DOHH2 (cell line): ENCODE data around the gene GAB3.
A peak's percentile ranks its signal among the peaks of the same experiment; 100 is the strongest.

ENCODE experiments used
- H3F3A ChIP-seq: fragments of 200-600 bp; sonication (generic), shearing (Covaris generic); 2 replicates; pipeline ENCODE4 v1.6.0; 2016; ENCODE audit warnings: antibody characterized with exemption, mild to moderate bottlenecking; ENCODE audit not compliant: control insufficient read depth, insufficient read depth
- H3K27ac ChIP-seq: fragments of 200-600 bp; sonication (generic); 2 replicates; pipeline ENCODE4 v1.5.1; 2014; ENCODE audit warnings: low read depth, mild to moderate bottlenecking, low read length, moderate library complexity
- H3K27me3 ChIP-seq: fragments of 200-600 bp; sonication (generic); 2 replicates; pipeline ENCODE4 v1.6.1; 2014; ENCODE audit warnings: mild to moderate bottlenecking, low read length, mixed read lengths; ENCODE audit not compliant: control insufficient read depth
- H3K36me3 ChIP-seq: fragments of 200-600 bp; sonication (generic); 2 replicates; pipeline ENCODE4 v1.6.1; 2014; ENCODE audit warnings: mild to moderate bottlenecking, low read length, moderate library complexity, mixed read lengths; ENCODE audit not compliant: control insufficient read depth
- H3K4me1 ChIP-seq: fragments of 200-600 bp; sonication (generic); 2 replicates; pipeline ENCODE4 v1.6.1; 2014; ENCODE audit warnings: mild to moderate bottlenecking, low read length, mixed read lengths; ENCODE audit not compliant: control insufficient read depth
- H3K4me2 ChIP-seq: fragments of 200-600 bp; sonication (generic); 2 replicates; pipeline ENCODE4 v1.6.0; 2014; ENCODE audit warnings: mild to moderate bottlenecking, low read length, moderate library complexity
- H3K4me3 ChIP-seq: fragments of 200-600 bp; sonication (generic); 2 replicates; pipeline ENCODE4 v1.5.1; 2014; ENCODE audit warnings: mild to moderate bottlenecking, low read length, mixed read lengths
- H3K79me2 ChIP-seq: fragments of 200-600 bp; sonication (generic); 2 replicates; pipeline ENCODE4 v1.6.1; 2014; ENCODE audit warnings: mild to moderate bottlenecking, low read length, mixed read lengths; ENCODE audit not compliant: control insufficient read depth
- H3K9me2 ChIP-seq: fragments of 200-600 bp; sonication (generic); replicated peaks from 2 replicates; pipeline ENCODE4 v1.6.1; 2014; ENCODE audit warnings: mild to moderate bottlenecking, low read length, mixed read lengths; ENCODE audit not compliant: control insufficient read depth
- H3K9me3 ChIP-seq: fragments of 200-600 bp; sonication (generic); 2 replicates; pipeline ENCODE4 v1.6.1; 2014; ENCODE audit warnings: antibody characterized with exemption, low read length, mixed read lengths; ENCODE audit not compliant: control insufficient read depth, insufficient read depth
- H4K20me1 ChIP-seq: fragments of 200-600 bp; sonication (generic); 2 replicates; pipeline ENCODE4 v1.6.0; 2014; ENCODE audit warnings: low read depth, mild to moderate bottlenecking, antibody characterized with exemption, low read length, moderate library complexity; ENCODE audit not compliant: control insufficient read depth, insufficient read depth
- CTCF ChIP-seq: fragments of 200-600 bp; sonication (generic); IDR thresholded peaks from one replicate; pipeline ENCODE4 v1.5.1; 2014; ENCODE audit warnings: antibody characterized with exemption, mild to moderate bottlenecking, low read depth, low read length; ENCODE audit not compliant: poor library complexity, severe bottlenecking
- EZH2phosphoT487 ChIP-seq: fragments of 200-600 bp; sonication (generic); IDR thresholded peaks from 2 replicates; pipeline ENCODE4 v1.6.1; 2017; ENCODE audit warnings: borderline replicate concordance, mild to moderate bottlenecking, antibody characterized with exemption, low read length, moderate library complexity, mixed read lengths

The GAB3 gene

GRCh38 chrX:154735695-154736393, 15.0 kb downstream of the GAB3 start:
- Histone ChIP-seq H3K79me2 (no peaks in the 10 kb centered on the region), H3F3A (no peaks in the 10 kb centered on the region), H3K9me2 (no peaks in the 10 kb centered on the region), H3K27me3 (no peaks in the 10 kb centered on the region), H3K4me3 (no peak overlapping the region), H4K20me1 (no peaks in the 10 kb centered on the region), H3K9me3 (no peaks in the 10 kb centered on the region), H3K4me2 (no peak overlapping the region), H3K27ac (no peak overlapping the region), H3K36me3 (no peaks in the 10 kb centered on the region), H3K4me1 (peaks cover 29% of the 10 kb centered on the region)
- no peak for TF ChIP-seq CTCF
- no peak for TF ChIP-seq EZH2phosphoT487

GRCh38 chrX:154734061-154734781, 16.7 kb downstream of the GAB3 start:
- Histone ChIP-seq H3K36me3 (no peaks in the 10 kb centered on the region), H3K4me3 (peak overlapping the region; percentile 11), H4K20me1 (no peaks in the 10 kb centered on the region), H3F3A (no peaks in the 10 kb centered on the region), H3K27ac (no peak overlapping the region), H3K27me3 (no peaks in the 10 kb centered on the region), H3K4me2 (peak overlapping the region; percentile 48), H3K4me1 (peaks cover 29% of the 10 kb centered on the region), H3K79me2 (no peaks in the 10 kb centered on the region), H3K9me2 (no peaks in the 10 kb centered on the region), H3K9me3 (no peaks in the 10 kb centered on the region)
- TF ChIP-seq CTCF (no peak), EZH2phosphoT487 (no peak)

GRCh38 chrX:154733066-154733425, 17.8 kb downstream of the GAB3 start:
- Histone ChIP-seq H3K9me3 (no peaks in the 10 kb centered on the region), H3F3A (no peaks in the 10 kb centered on the region), H3K4me2 (no peak overlapping the region), H3K4me3 (no peak overlapping the region), H3K79me2 (no peaks in the 10 kb centered on the region), H3K36me3 (no peaks in the 10 kb centered on the region), H3K27me3 (no peaks in the 10 kb centered on the region), H4K20me1 (no peaks in the 10 kb centered on the region), H3K9me2 (no peaks in the 10 kb centered on the region), H3K27ac (no peak overlapping the region), H3K4me1 (peaks cover 29% of the 10 kb centered on the region)
- TF ChIP-seq CTCF (no peak), EZH2phosphoT487 (no peak)
